SU-DHL-6 (cell line): ENCODE data around the gene BLTP2.

ENCODE experiments used
- H2AFZ ChIP-seq: fragments of 200-600 bp; sonication (generic); 2 replicates; pipeline ENCODE4 v1.6.1; 2014; ENCODE audit warnings: low read depth, mild to moderate bottlenecking, moderate library complexity, mixed read lengths, antibody characterized with exemption, low read length; ENCODE audit not compliant: severe bottlenecking
- H3F3A ChIP-seq: fragments of 200-600 bp; shearing (Covaris generic); 2 replicates; pipeline ENCODE4 v1.6.0; 2016; ENCODE audit warnings: antibody characterized with exemption, mild to moderate bottlenecking; ENCODE audit not compliant: insufficient read depth
- H3K27ac ChIP-seq: fragments of 200-600 bp; sonication (generic); 2 replicates; pipeline ENCODE4 v1.5.1; 2016; ENCODE audit warnings: low read depth, mild to moderate bottlenecking, low read length, moderate library complexity, mixed read lengths
- H3K27me3 ChIP-seq: fragments of 200-600 bp; sonication (generic), shearing (Covaris generic); 2 replicates; pipeline ENCODE4 v1.6.0; 2014; ENCODE audit warnings: mild to moderate bottlenecking, low read length
- H3K36me3 ChIP-seq: fragments of 200-600 bp; sonication (generic); 2 replicates; pipeline ENCODE4 v1.6.1; 2014; ENCODE audit warnings: mild to moderate bottlenecking, low read length, mixed read lengths
- H3K4me2 ChIP-seq: fragments of 300-600, 200-600 bp; shearing (Covaris generic), sonication (generic); 2 replicates; pipeline ENCODE4 v1.6.0; 2014; ENCODE audit warnings: low read length, low read depth, mild to moderate bottlenecking; ENCODE audit not compliant: poor library complexity, severe bottlenecking
- H3K4me3 ChIP-seq: fragments of 200-600 bp; sonication (generic); 2 replicates; pipeline ENCODE4 v1.5.1; 2014; ENCODE audit warnings: antibody characterized with exemption, low read length, mild to moderate bottlenecking, mixed read lengths; ENCODE audit not compliant: insufficient read depth, poor library complexity, severe bottlenecking
- H3K79me2 ChIP-seq: fragments of 200-600 bp; sonication (generic); 2 replicates; pipeline ENCODE4 v1.6.1; 2014; ENCODE audit warnings: mild to moderate bottlenecking, low read length, moderate library complexity; ENCODE audit not compliant: insufficient read depth
- H3K9ac ChIP-seq: fragments of 200-600 bp; sonication (generic); 2 replicates; pipeline ENCODE4 v1.7.0; 2014; ENCODE audit warnings: mild to moderate bottlenecking, low read length
- H3K9me2 ChIP-seq: fragments of 200-600 bp; sonication (generic); replicated peaks from 2 replicates; pipeline ENCODE4 v1.6.1; 2014; ENCODE audit warnings: low read length; ENCODE audit not compliant: insufficient read depth
- H3K9me3 ChIP-seq: fragments of 200-600 bp; sonication (generic); 2 replicates; pipeline ENCODE4 v1.6.1; 2014; ENCODE audit warnings: low read length, mixed read lengths; ENCODE audit not compliant: insufficient read depth
- H4K20me1 ChIP-seq: fragments of 200-600 bp; sonication (generic); 2 replicates; pipeline ENCODE4 v1.6.1; 2014; ENCODE audit warnings: low read depth, mild to moderate bottlenecking, antibody characterized with exemption, low read length, moderate library complexity, mixed read lengths
- EZH2phosphoT487 ChIP-seq: fragments of 200-600 bp; sonication (generic), shearing (Covaris generic); conservative IDR thresholded peaks from 2 replicates; pipeline ENCODE4 v1.6.1; 2018; ENCODE audit warnings: mild to moderate bottlenecking, antibody characterized with exemption, low read length, moderate library complexity, mixed read lengths
- TF ChIP-seq, protein P1 (sequence below): fragments of 200-600 bp; sonication (generic); IDR thresholded peaks from one replicate; pipeline ENCODE4 v1.5.1; 2017; ENCODE audit warnings: antibody characterized with exemption, mild to moderate bottlenecking, low read length, moderate library complexity; ENCODE audit not compliant: insufficient read depth, poor library complexity, severe bottlenecking

Gene BLTP2

DNA sequence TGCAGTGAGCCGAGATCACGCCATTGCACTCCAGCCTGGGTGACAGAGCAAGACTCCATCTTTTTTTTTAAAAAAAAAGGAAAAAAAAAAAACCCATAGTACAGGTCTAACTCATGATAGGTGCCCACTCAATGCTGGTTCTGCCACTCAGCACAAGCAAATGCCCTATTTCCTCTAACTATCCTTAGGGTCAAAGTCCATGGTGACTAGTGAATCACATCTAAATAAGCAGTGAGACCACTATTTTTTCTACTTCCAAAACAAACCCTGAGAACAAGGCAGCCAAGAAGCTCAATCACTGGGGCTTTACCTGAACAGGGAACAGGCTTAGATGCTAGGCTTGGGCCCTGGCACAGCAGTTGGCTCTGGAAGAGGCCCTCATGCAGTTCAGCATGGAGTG lies 3.4 kb downstream of the BLTP2 start:
- Histone ChIP-seq H3K36me3 (peaks cover 38% of the 10 kb centered on the region), H3K27me3 (no peaks in the 10 kb centered on the region), H3K4me2 (no peak overlapping the region), H3F3A (peaks cover 9% of the 10 kb centered on the region), H3K9me2 (no peaks in the 10 kb centered on the region), H2AFZ (no peak overlapping the region), H3K27ac (no peak overlapping the region), H3K9me3 (no peaks in the 10 kb centered on the region), H3K4me3 (no peak overlapping the region), H3K79me2 (peaks cover 39% of the 10 kb centered on the region), H4K20me1 (peaks cover 7% of the 10 kb centered on the region; the same call in 1 of the 2 replicates), H3K9ac (no peak overlapping the region)
- TF ChIP-seq, protein P1, sequence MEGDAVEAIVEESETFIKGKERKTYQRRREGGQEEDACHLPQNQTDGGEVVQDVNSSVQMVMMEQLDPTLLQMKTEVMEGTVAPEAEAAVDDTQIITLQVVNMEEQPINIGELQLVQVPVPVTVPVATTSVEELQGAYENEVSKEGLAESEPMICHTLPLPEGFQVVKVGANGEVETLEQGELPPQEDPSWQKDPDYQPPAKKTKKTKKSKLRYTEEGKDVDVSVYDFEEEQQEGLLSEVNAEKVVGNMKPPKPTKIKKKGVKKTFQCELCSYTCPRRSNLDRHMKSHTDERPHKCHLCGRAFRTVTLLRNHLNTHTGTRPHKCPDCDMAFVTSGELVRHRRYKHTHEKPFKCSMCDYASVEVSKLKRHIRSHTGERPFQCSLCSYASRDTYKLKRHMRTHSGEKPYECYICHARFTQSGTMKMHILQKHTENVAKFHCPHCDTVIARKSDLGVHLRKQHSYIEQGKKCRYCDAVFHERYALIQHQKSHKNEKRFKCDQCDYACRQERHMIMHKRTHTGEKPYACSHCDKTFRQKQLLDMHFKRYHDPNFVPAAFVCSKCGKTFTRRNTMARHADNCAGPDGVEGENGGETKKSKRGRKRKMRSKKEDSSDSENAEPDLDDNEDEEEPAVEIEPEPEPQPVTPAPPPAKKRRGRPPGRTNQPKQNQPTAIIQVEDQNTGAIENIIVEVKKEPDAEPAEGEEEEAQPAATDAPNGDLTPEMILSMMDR, result no peak
- no peak for TF ChIP-seq EZH2phosphoT487

DNA sequence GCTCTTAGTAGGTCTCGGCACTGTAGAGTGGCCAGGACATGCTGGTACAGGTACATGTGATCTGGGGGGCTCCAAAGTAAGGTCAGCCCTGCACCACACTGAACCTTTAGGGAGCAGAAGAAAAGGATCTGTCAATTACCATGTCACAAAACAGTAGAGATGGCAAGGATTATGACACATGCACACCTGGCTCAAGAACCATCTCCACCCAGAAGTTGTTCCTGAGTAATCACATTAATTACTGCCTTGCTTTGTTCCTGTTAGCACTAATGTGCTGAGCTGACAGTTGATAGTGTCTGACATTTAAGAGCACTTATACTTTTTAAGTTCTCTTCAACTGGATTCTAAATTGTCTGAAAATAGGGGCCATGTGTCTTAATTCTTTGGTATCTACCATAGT lies 9.5 kb downstream of the BLTP2 start:
- Histone ChIP-seq H3K36me3 (peaks cover 42% of the 10 kb centered on the region), H4K20me1 (no peaks in the 10 kb centered on the region), H3K9me3 (no peaks in the 10 kb centered on the region), H3K4me3 (no peak overlapping the region), H3K4me2 (no peak overlapping the region), H3K27me3 (no peaks in the 10 kb centered on the region), H2AFZ (no peak overlapping the region), H3F3A (no peaks in the 10 kb centered on the region), H3K79me2 (peaks cover 33% of the 10 kb centered on the region), H3K9ac (no peak overlapping the region), H3K9me2 (no peaks in the 10 kb centered on the region), H3K27ac (no peak overlapping the region)
- no peak for TF ChIP-seq EZH2phosphoT487
- TF ChIP-seq, protein P1, result no peak

DNA sequence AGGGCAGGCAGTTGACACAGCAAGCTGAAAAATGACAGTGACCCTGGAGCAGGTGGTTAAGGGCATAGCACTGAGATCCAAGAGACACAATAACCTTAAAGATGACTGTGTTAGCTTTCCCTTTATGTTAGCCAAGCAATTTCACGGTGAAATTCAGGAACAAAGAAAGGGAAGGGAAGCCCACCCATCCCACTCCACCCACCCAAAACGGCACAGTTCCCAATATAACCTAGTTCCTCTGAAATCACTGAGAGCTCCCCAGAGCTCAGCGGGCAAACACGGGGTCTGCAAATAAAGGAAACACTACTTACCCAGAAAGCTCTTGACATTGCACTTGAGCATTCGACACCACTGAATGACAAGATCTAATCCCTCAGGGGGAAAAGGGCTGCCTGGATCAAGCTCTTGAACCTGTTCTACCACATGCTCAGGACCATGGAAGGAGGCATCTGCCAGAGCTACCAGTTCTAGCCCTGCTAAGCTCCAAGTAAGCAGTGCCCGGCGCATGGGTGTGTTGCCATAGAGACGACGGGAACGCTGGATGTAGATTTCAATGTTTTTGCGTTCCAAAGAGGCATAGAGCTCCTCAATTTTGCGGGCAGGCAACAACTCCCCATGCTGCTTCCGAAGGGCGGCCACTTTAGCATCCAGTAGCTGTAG lies 10.6 kb downstream of the BLTP2 start:
- no peaks in the 10 kb centered on the region for H3K27me3 ChIP-seq
- H3K36me3 ChIP-seq, result peaks cover 39% of the 10 kb centered on the region
- no peak overlapping the region for H3K9ac ChIP-seq
- H2AFZ ChIP-seq, result no peak overlapping the region
- H3K4me3 ChIP-seq, result no peak overlapping the region
- no peak overlapping the region for H3K27ac ChIP-seq
- no peaks in the 10 kb centered on the region for H3K9me3 ChIP-seq
- no peak for TF ChIP-seq EZH2phosphoT487
- TF ChIP-seq, protein P1, result no peak
- peaks cover 31% of the 10 kb centered on the region for H3K79me2 ChIP-seq
- no peak overlapping the region for H3K4me2 ChIP-seq
- no peaks in the 10 kb centered on the region for H4K20me1 ChIP-seq
- no peaks in the 10 kb centered on the region for H3K9me2 ChIP-seq
- no peaks in the 10 kb centered on the region for H3F3A ChIP-seq
